GM23338 (cell line): Measurements from ENCODE around the gene NEFH. TPM values are rescaled to one million over a fixed set of nuclear protein-coding genes. Genes with fewer than 3 reads are reported as not detected.

ENCODE experiments used
- ATAC-seq: fragments of 200-7000 bp; cut with Tn5 transposase; 3 replicates; pipeline ENCODE4 v1.9.1; 2020
- DNase-seq: peaks from one replicate; pipeline ENCODE4 v3.0.0-alpha.2; 2015; ENCODE audit warnings: low spot score
- H2AFZ ChIP-seq: fragments of 200-600 bp; sonication (generic); 2 replicates; pipeline ENCODE4 v1.8.0; 2016; ENCODE audit warnings: antibody characterized with exemption, mild to moderate bottlenecking, moderate library complexity
- H3F3A ChIP-seq: fragments of 200-600 bp; sonication (generic); replicated peaks from 2 replicates; pipeline ENCODE4 v1.8.0; 2017; ENCODE audit warnings: antibody characterized with exemption, mixed run types, low read depth
- H3K27ac ChIP-seq: fragments of 200-600 bp; sonication (generic); 2 replicates; pipeline ENCODE4 v1.6.1; 2016; ENCODE audit warnings: low read depth
- H3K27me3 ChIP-seq: fragments of 200-600 bp; sonication (generic); 2 replicates; pipeline ENCODE4 v1.8.0; 2016; ENCODE audit warnings: mild to moderate bottlenecking, mixed run types, moderate library complexity; ENCODE audit not compliant: insufficient read depth
- H3K36me3 ChIP-seq: fragments of 200-600 bp; sonication (generic); 2 replicates; pipeline ENCODE4 v1.8.0; 2016; ENCODE audit warnings: mild to moderate bottlenecking; ENCODE audit not compliant: insufficient read depth
- H3K4me1 ChIP-seq: fragments of 200-600 bp; sonication (generic); 2 replicates; pipeline ENCODE4 v1.8.0; 2016; ENCODE audit warnings: mild to moderate bottlenecking, moderate library complexity; ENCODE audit not compliant: insufficient read depth
- H3K4me2 ChIP-seq: fragments of 200-600 bp; sonication (generic); 2 replicates; pipeline ENCODE4 v1.7.1; 2017; ENCODE audit warnings: mixed run types
- H3K4me3 ChIP-seq: fragments of 200-600 bp; sonication (generic); 2 replicates; pipeline ENCODE4 v1.6.1; 2016; ENCODE audit warnings: mixed run types
- H3K79me2 ChIP-seq: fragments of 200-600 bp; sonication (generic); replicated peaks from 2 replicates; pipeline ENCODE4 v1.8.0; 2017; ENCODE audit warnings: mild to moderate bottlenecking; ENCODE audit not compliant: insufficient read depth
- H3K9me2 ChIP-seq: fragments of 200-600 bp; sonication (generic); 2 replicates; pipeline ENCODE4 v1.8.0; 2017; ENCODE audit not compliant: insufficient read depth
- H4K20me1 ChIP-seq: fragments of 200-600 bp; sonication (generic); replicated peaks from 2 replicates; pipeline ENCODE4 v1.8.0; 2017; ENCODE audit warnings: mild to moderate bottlenecking; ENCODE audit not compliant: insufficient read depth
- H3K27ac Mint-ChIP-seq: 2 replicates; pipeline ENCODE4 v1.8.0; 2020; ENCODE audit warnings: inconsistent platforms, mild to moderate bottlenecking, moderate library complexity, mixed read lengths
- H3K27me3 Mint-ChIP-seq: 3 replicates; pipeline ENCODE4 v1.8.0; 2022; ENCODE audit warnings: low read depth, mild to moderate bottlenecking, moderate library complexity, mixed read lengths, inconsistent platforms; ENCODE audit not compliant: insufficient read depth, poor library complexity
- H3K36me3 Mint-ChIP-seq: 3 replicates; pipeline ENCODE4 v1.8.0; 2021; ENCODE audit warnings: low read depth, mild to moderate bottlenecking, inconsistent platforms, moderate library complexity, mixed read lengths
- H3K4me1 Mint-ChIP-seq: 3 replicates; pipeline ENCODE4 v1.8.0; 2020; ENCODE audit warnings: mild to moderate bottlenecking, inconsistent platforms, mixed read lengths
- H3K4me3 Mint-ChIP-seq: 3 replicates; pipeline ENCODE4 v1.8.0; 2021; ENCODE audit warnings: moderate library complexity, mild to moderate bottlenecking, inconsistent platforms, mixed read lengths
- H3K9me3 Mint-ChIP-seq: 3 replicates; pipeline ENCODE4 v1.8.0; 2020; ENCODE audit warnings: moderate library complexity, mild to moderate bottlenecking, inconsistent platforms, mixed read lengths
- CREB1 ChIP-seq: fragments of 250-450 bp; sonication (Bioruptor Pico); IDR thresholded peaks from 2 replicates; pipeline ENCODE4 v1.5.0; 2020; ENCODE audit warnings: low read depth, mild to moderate bottlenecking, moderate library complexity
- EZH2 ChIP-seq: fragments of 200-600 bp; sonication (generic); IDR thresholded peaks from one replicate; pipeline ENCODE4 v1.8.0; 2017; ENCODE audit warnings: antibody characterized with exemption, mild to moderate bottlenecking, low read depth; ENCODE audit not compliant: unreplicated experiment
- EZH2phosphoT487 ChIP-seq: fragments of 200-600 bp; sonication (generic); IDR thresholded peaks from one replicate; pipeline ENCODE4 v1.8.1; 2018; ENCODE audit warnings: antibody characterized with exemption; ENCODE audit not compliant: unreplicated experiment
- JUNB ChIP-seq: IDR thresholded peaks from one replicate; pipeline ENCODE4 v1.6.1; 2016; ENCODE audit warnings: antibody characterized with exemption; ENCODE audit not compliant: unreplicated experiment
- NANOG ChIP-seq: IDR thresholded peaks from 2 replicates; pipeline ENCODE4 v1.6.1; 2016; ENCODE audit warnings: antibody characterized with exemption, borderline replicate concordance
- POLR2AphosphoS5 ChIP-seq: IDR thresholded peaks from 2 replicates; pipeline ENCODE4 v1.6.1; 2016; ENCODE audit warnings: antibody characterized with exemption, low read depth
- STAT1 ChIP-seq: IDR thresholded peaks from one replicate; pipeline ENCODE4 v1.6.1; 2016; ENCODE audit warnings: antibody characterized with exemption; ENCODE audit not compliant: unreplicated experiment
- ZNF331 ChIP-seq: fragments of 250-450 bp; sonication (Bioruptor Pico); IDR thresholded peaks from 2 replicates; pipeline ENCODE4 v1.5.0; 2020; ENCODE audit warnings: low read depth, mild to moderate bottlenecking, moderate library complexity
- polyA plus RNA-seq: library from polyadenylated mRNA; unstranded; fragments of >200 nt; fragmentation: Nextera tagmentation; extraction: Ambion mirVana; gene quantifications from 2 replicates; pipeline ENCODE4 v1.2.1, GENCODE V29; 2016
- total RNA-seq: library from RNA; depleted of rRNA; stranded (reverse); fragments of >200 nt; shearing (Covaris generic); gene quantifications from 2 replicates; pipeline ENCODE4 v1.2.3, GENCODE V29; 2014
- TF ChIP-seq, protein P1 (sequence below): fragments of 250-450 bp; sonication (Bioruptor Pico); IDR thresholded peaks from 2 replicates; pipeline ENCODE4 v1.5.0; 2020; ENCODE audit warnings: mild to moderate bottlenecking, moderate library complexity
- TF ChIP-seq, protein P2 (sequence below): IDR thresholded peaks from one replicate; pipeline ENCODE4 v1.6.1; 2018; ENCODE audit warnings: antibody characterized with exemption; ENCODE audit not compliant: unreplicated experiment
- TF ChIP-seq, protein P3 (sequence below), 2 experiments: fragments of 200-600 bp in 1 of 2; sonication (generic) in 1 of 2; conservative IDR thresholded peaks; 2 replicates each; pipeline versions ENCODE4 v1.5.1 to v1.6.1; 2016 to 2017; ENCODE audit warnings: antibody characterized with exemption in 2 of 2, low read depth in 2 of 2, mild to moderate bottlenecking in 2 of 2, moderate library complexity in 1 of 2

NEFH gene
- total and polyA plus RNA-seq, 2 experiments from 2014 or later, result 2.4 to 6.3 TPM

DNA sequence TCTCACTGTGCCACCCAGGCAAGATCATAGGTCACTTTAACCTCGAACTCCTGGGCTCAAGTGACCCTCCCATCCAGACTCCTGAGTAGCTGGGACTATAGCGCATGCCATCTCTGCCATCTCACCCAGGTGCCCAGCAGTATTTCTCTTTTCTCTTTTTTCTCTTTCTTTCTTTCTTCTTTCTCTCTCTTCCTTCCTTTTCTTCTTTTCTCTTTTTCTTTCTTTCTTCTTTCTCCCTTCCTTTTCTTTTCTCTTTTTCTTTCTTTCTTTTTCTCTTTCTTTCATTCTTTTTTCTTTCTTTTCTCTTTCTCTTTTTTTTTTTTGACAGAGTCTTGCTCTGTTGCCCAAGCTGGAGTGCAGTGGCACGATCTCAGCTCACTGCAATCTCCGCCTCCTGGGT is 28.2 kb upstream of the NEFH start:
- H3K79me2 ChIP-seq, result no peaks in the 10 kb centered on the region
- no peaks in the 10 kb centered on the region for H3K36me3 Mint-ChIP-seq
- no peaks in the 10 kb centered on the region for H3F3A ChIP-seq
- H3K4me1 ChIP-seq, result no peaks in the 10 kb centered on the region
- no peaks in the 10 kb centered on the region for H3K9me2 ChIP-seq
- no peaks in the 10 kb centered on the region for H3K27me3 Mint-ChIP-seq
- no peaks in the 10 kb centered on the region for H3K27me3 ChIP-seq
- H4K20me1 ChIP-seq, result no peaks in the 10 kb centered on the region
- H3K4me3 ChIP-seq, result no peak overlapping the region
- H3K4me1 Mint-ChIP-seq, result no peaks in the 10 kb centered on the region
- no peak for ATAC-seq
- TF ChIP-seq EZH2phosphoT487, result no peak
- H3K9me3 Mint-ChIP-seq, result no peaks in the 10 kb centered on the region
- no peak overlapping the region for H3K27ac Mint-ChIP-seq
- H3K36me3 ChIP-seq, result no peaks in the 10 kb centered on the region
- no peak overlapping the region for H2AFZ ChIP-seq
- H3K4me2 ChIP-seq, result no peak overlapping the region
- DNase-seq, result no peak
- H3K4me3 Mint-ChIP-seq, result no peak overlapping the region
- H3K27ac ChIP-seq, result no peak overlapping the region

- Histone ChIP-seq H3F3A (no peaks in the 10 kb centered on the region), H3K9me2 (no peaks in the 10 kb centered on the region), H3K4me1 (no peaks in the 10 kb centered on the region), H3K79me2 (no peaks in the 10 kb centered on the region), H3K4me3 (no peak overlapping the region), H3K36me3 (no peaks in the 10 kb centered on the region), H3K27ac (no peak overlapping the region), H4K20me1 (no peaks in the 10 kb centered on the region), H2AFZ (no peak overlapping the region), H3K4me2 (no peak overlapping the region), H3K27me3 (no peaks in the 10 kb centered on the region)
- Mint-ChIP-seq H3K27ac (no peak overlapping the region), H3K4me3 (no peak overlapping the region; the same call in 2 of the 3 replicates), H3K36me3 (no peaks in the 10 kb centered on the region), H3K27me3 (peaks cover 1% of the 10 kb centered on the region), H3K9me3 (no peaks in the 10 kb centered on the region), H3K4me1 (peaks cover 2% of the 10 kb centered on the region; the same call in 1 of the 3 replicates)
- ATAC-seq (no peak; the same call in 2 of the 3 replicates), DNase-seq (no peak)
- TF ChIP-seq POLR2AphosphoS5 (no peak), NANOG (no peak), CREB1 (no peak), STAT1 (no peak), EZH2phosphoT487 (no peak), JUNB (no peak), EZH2 (no peak), ZNF331 (CRISPR knock-in tag) (no peak)
- TF ChIP-seq, protein P1, sequence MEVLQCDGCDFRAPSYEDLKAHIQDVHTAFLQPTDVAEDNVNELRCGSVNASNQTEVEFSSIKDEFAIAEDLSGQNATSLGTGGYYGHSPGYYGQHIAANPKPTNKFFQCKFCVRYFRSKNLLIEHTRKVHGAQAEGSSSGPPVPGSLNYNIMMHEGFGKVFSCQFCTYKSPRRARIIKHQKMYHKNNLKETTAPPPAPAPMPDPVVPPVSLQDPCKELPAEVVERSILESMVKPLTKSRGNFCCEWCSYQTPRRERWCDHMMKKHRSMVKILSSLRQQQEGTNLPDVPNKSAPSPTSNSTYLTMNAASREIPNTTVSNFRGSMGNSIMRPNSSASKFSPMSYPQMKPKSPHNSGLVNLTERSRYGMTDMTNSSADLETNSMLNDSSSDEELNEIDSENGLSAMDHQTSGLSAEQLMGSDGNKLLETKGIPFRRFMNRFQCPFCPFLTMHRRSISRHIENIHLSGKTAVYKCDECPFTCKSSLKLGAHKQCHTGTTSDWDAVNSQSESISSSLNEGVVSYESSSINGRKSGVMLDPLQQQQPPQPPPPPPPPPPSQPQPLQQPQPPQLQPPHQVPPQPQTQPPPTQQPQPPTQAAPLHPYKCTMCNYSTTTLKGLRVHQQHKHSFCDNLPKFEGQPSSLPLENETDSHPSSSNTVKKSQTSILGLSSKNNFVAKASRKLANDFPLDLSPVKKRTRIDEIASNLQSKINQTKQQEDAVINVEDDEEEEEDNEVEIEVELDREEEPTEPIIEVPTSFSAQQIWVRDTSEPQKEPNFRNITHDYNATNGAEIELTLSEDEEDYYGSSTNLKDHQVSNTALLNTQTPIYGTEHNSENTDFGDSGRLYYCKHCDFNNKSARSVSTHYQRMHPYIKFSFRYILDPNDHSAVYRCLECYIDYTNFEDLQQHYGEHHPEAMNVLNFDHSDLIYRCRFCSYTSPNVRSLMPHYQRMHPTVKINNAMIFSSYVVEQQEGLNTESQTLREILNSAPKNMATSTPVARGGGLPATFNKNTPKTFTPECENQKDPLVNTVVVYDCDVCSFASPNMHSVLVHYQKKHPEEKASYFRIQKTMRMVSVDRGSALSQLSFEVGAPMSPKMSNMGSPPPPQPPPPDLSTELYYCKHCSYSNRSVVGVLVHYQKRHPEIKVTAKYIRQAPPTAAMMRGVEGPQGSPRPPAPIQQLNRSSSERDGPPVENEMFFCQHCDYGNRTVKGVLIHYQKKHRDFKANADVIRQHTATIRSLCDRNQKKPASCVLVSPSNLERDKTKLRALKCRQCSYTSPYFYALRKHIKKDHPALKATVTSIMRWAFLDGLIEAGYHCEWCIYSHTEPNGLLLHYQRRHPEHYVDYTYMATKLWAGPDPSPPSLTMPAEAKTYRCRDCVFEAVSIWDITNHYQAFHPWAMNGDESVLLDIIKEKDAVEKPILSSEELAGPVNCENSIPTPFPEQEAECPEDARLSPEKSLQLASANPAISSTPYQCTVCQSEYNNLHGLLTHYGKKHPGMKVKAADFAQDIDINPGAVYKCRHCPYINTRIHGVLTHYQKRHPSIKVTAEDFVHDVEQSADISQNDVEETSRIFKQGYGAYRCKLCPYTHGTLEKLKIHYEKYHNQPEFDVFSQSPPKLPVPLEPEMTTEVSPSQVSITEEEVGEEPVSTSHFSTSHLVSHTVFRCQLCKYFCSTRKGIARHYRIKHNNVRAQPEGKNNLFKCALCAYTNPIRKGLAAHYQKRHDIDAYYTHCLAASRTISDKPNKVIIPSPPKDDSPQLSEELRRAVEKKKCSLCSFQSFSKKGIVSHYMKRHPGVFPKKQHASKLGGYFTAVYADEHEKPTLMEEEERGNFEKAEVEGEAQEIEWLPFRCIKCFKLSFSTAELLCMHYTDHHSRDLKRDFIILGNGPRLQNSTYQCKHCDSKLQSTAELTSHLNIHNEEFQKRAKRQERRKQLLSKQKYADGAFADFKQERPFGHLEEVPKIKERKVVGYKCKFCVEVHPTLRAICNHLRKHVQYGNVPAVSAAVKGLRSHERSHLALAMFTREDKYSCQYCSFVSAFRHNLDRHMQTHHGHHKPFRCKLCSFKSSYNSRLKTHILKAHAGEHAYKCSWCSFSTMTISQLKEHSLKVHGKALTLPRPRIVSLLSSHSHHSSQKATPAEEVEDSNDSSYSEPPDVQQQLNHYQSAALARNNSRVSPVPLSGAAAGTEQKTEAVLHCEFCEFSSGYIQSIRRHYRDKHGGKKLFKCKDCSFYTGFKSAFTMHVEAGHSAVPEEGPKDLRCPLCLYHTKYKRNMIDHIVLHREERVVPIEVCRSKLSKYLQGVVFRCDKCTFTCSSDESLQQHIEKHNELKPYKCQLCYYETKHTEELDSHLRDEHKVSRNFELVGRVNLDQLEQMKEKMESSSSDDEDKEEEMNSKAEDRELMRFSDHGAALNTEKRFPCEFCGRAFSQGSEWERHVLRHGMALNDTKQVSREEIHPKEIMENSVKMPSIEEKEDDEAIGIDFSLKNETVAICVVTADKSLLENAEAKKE (CRISPR knock-in tag), result no peak
- TF ChIP-seq, protein P2, sequence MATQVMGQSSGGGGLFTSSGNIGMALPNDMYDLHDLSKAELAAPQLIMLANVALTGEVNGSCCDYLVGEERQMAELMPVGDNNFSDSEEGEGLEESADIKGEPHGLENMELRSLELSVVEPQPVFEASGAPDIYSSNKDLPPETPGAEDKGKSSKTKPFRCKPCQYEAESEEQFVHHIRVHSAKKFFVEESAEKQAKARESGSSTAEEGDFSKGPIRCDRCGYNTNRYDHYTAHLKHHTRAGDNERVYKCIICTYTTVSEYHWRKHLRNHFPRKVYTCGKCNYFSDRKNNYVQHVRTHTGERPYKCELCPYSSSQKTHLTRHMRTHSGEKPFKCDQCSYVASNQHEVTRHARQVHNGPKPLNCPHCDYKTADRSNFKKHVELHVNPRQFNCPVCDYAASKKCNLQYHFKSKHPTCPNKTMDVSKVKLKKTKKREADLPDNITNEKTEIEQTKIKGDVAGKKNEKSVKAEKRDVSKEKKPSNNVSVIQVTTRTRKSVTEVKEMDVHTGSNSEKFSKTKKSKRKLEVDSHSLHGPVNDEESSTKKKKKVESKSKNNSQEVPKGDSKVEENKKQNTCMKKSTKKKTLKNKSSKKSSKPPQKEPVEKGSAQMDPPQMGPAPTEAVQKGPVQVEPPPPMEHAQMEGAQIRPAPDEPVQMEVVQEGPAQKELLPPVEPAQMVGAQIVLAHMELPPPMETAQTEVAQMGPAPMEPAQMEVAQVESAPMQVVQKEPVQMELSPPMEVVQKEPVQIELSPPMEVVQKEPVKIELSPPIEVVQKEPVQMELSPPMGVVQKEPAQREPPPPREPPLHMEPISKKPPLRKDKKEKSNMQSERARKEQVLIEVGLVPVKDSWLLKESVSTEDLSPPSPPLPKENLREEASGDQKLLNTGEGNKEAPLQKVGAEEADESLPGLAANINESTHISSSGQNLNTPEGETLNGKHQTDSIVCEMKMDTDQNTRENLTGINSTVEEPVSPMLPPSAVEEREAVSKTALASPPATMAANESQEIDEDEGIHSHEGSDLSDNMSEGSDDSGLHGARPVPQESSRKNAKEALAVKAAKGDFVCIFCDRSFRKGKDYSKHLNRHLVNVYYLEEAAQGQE, result no peak
- TF ChIP-seq, protein P3, sequence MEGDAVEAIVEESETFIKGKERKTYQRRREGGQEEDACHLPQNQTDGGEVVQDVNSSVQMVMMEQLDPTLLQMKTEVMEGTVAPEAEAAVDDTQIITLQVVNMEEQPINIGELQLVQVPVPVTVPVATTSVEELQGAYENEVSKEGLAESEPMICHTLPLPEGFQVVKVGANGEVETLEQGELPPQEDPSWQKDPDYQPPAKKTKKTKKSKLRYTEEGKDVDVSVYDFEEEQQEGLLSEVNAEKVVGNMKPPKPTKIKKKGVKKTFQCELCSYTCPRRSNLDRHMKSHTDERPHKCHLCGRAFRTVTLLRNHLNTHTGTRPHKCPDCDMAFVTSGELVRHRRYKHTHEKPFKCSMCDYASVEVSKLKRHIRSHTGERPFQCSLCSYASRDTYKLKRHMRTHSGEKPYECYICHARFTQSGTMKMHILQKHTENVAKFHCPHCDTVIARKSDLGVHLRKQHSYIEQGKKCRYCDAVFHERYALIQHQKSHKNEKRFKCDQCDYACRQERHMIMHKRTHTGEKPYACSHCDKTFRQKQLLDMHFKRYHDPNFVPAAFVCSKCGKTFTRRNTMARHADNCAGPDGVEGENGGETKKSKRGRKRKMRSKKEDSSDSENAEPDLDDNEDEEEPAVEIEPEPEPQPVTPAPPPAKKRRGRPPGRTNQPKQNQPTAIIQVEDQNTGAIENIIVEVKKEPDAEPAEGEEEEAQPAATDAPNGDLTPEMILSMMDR (conservative IDR thresholded peaks at IDR 0.05; ENCODE audit: low read depth in 2 of 2), result no peak
Observed at GRCh38 chr22:29454276-29454675, 25.7 kb upstream of the NEFH start.
